AML-193 (cell line): Measurements from ENCODE around the gene PNRC2.
"Not testable (repeated sequence)": the region's sequence is repeated elsewhere in the genome, so short reads cannot be mapped to it uniquely, and the experiment has no call there.

Experiments used
- DNase-seq, 2 experiments: peaks; one replicate each; lab custom pipeline; 2025; lab: John Stamatoyannopoulos, UW

Gene PNRC2

GRCh38 chr1:23992011-23992410, 32.4 kb downstream of the PNRC2 start:
- DNase-seq: not testable (repeated sequence)

GRCh38 chr1:23995431-23995837, 35.8 kb downstream of the PNRC2 start:
- DNase-seq: no peak

- DNase-seq: no peak
Measured at GRCh38 chr1:23996700-23997229, 37.1 kb downstream of the PNRC2 start.

GRCh38 chr1:23997812-23998211, 38.2 kb downstream of the PNRC2 start:
- no peak for DNase-seq

- no peak for DNase-seq
Measured at GRCh38 chr1:23999156-23999671, 39.6 kb downstream of the PNRC2 start.

GRCh38 chr1:24002695-24003094, 43.1 kb downstream of the PNRC2 start:
- DNase-seq: no peak

- no peak for DNase-seq
Measured at GRCh38 chr1:24003331-24003972, 43.8 kb downstream of the PNRC2 start.

GRCh38 chr1:24004132-24004531, 44.5 kb downstream of the PNRC2 start:
- DNase-seq: no peak

GRCh38 chr1:24005163-24005562, 45.5 kb downstream of the PNRC2 start:
- no peak for DNase-seq

GRCh38 chr1:24007079-24007478, 47.5 kb downstream of the PNRC2 start:
- no peak for DNase-seq

GRCh38 chr1:24008574-24009184, 49.1 kb downstream of the PNRC2 start:
- not testable (repeated sequence) for DNase-seq

GRCh38 chr1:24009406-24009805, 49.8 kb downstream of the PNRC2 start:
- DNase-seq: no peak

- no peak for DNase-seq
Measured at GRCh38 chr1:24010650-24011049, 51.0 kb downstream of the PNRC2 start.

GRCh38 chr1:24012878-24013277, 53.2 kb downstream of the PNRC2 start:
- DNase-seq: not testable (repeated sequence)
